GM18505 (cell line): ENCODE results near the gene SIGLEC14.
"Not testable (repeated sequence)": the region's sequence is repeated elsewhere in the genome, so short reads cannot be mapped to it uniquely, and the experiment has no call there.

Source experiments
- ATAC-seq: cut with Tn5 transposase; IDR thresholded peaks from one replicate; pipeline ENCODE4 v1.9.1; 2021; ENCODE audit not compliant: unreplicated experiment
- POLR2A ChIP-seq: IDR thresholded peaks from 4 replicates; pipeline ENCODE4 v1.6.1; 2011; ENCODE audit warnings: borderline replicate concordance; ENCODE audit not compliant: insufficient read depth, insufficient read length; ENCODE audit errors: extremely low read depth

The SIGLEC14 gene

GRCh38 chr19:51646730-51647129 lies at the start of gene SIGLEC14:
SIGLEC14 (minus strand) TSS chr19:51646825; CDS start chr19:51646759, 66 bp downstream.
- not testable (repeated sequence) for ATAC-seq

- no peak for ATAC-seq
- no peak for TF ChIP-seq POLR2A
These were observed 49.2 kb upstream of the SIGLEC14 start for GRCh38 chr19:51695702-51696315.

- no peak for ATAC-seq
These were observed 48.5 kb upstream of the SIGLEC14 start for GRCh38 chr19:51695088-51695487.

GRCh38 chr19:51694318-51695085 lies 47.9 kb upstream of the SIGLEC14 start:
- ATAC-seq: no peak
- TF ChIP-seq POLR2A: no peak

More at GRCh38 chr19:51695088-51695487, 48.5 kb upstream of the SIGLEC14 start:
- TF ChIP-seq POLR2A: no peak

- no peak for ATAC-seq
- no peak for TF ChIP-seq POLR2A
These were observed 47.2 kb upstream of the SIGLEC14 start for GRCh38 chr19:51693819-51694218.

GRCh38 chr19:51693260-51693659 lies 46.6 kb upstream of the SIGLEC14 start, which contains the start of gene SPACA6:
SPACA6 (plus strand) TSS chr19:51693330; CDS start chr19:51693527, 197 bp downstream.
- no peak for ATAC-seq
- TF ChIP-seq POLR2A: no peak

- no peak for TF ChIP-seq POLR2A
- ATAC-seq: no peak
These were observed 45.8 kb upstream of the SIGLEC14 start for GRCh38 chr19:51692468-51692867.

GRCh38 chr19:51691584-51692428 lies 45.2 kb upstream of the SIGLEC14 start:
- no peak for TF ChIP-seq POLR2A
- no peak for ATAC-seq

- ATAC-seq: no peak
- TF ChIP-seq POLR2A: no peak
These were observed 44.5 kb upstream of the SIGLEC14 start for GRCh38 chr19:51691074-51691583.

- no peak for TF ChIP-seq POLR2A
- no peak for ATAC-seq
These were observed 43.9 kb upstream of the SIGLEC14 start for GRCh38 chr19:51690454-51691073.

GRCh38 chr19:51689751-51690453 lies 43.3 kb upstream of the SIGLEC14 start:
- no peak for TF ChIP-seq POLR2A
- ATAC-seq: no peak
